ENCODE measurements around the gene F2.

F2 gene

GRCh38 chr11:46695345-46696211 lies 23.4 kb upstream of the F2 start:
- DNase-seq (ENCODE audit: insufficient read length, low spot score) = no peak
- FAIRE-seq = no peak
- TF ChIP-seq CTCF (IDR thresholded peaks at IDR 0.05; ENCODE audit: insufficient read depth, missing control alignments) = no peak

- FAIRE-seq (no peak), DNase-seq (ENCODE audit: insufficient read length, low spot score) (no peak)
- no peak for TF ChIP-seq CTCF (IDR thresholded peaks at IDR 0.05; ENCODE audit: insufficient read depth, missing control alignments)
Measured at GRCh38 chr11:46696212-46696558, 22.8 kb upstream of the F2 start.

DNA sequence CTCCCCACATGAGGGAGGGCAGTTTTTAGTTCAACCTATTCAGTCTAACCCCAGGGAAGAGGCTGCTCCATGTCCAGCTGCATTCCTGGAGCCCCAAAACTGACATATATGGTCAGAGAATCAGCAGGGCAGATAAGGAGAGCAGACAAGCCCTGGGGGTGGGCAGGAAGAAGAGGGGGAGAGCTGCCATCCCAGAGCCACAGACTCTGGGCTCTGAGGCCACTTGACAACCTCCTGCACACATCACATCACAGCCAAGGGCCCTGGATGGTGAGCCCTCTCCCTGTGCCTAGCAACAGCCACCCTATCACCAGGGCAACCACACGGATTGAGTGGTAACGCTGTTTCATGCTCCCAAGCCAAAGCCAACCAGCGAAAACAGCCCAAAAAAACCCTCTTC lies 21.7 kb upstream of the F2 start:
- FAIRE-seq = no peak
- no peak for TF ChIP-seq CTCF (IDR thresholded peaks at IDR 0.05; ENCODE audit: insufficient read depth, missing control alignments)
- no peak for DNase-seq (ENCODE audit: insufficient read length, low spot score)

GRCh38 chr11:46697723-46698122 lies 21.3 kb upstream of the F2 start:
- FAIRE-seq (no peak), DNase-seq (ENCODE audit: insufficient read length, low spot score) (no peak)
- TF ChIP-seq CTCF (IDR thresholded peaks at IDR 0.05; ENCODE audit: insufficient read depth, missing control alignments) = no peak

GRCh38 chr11:46698597-46698996 lies 20.4 kb upstream of the F2 start:
- DNase-seq (ENCODE audit: insufficient read length, low spot score) (no peak), FAIRE-seq (no peak)
- no peak for TF ChIP-seq CTCF (IDR thresholded peaks at IDR 0.05; ENCODE audit: insufficient read depth, missing control alignments)

GRCh38 chr11:46700241-46701077 lies 18.6 kb upstream of the F2 start, which contains the start of the genes ARHGAP1 and ZNF408:
TSS of gene ARHGAP1 (minus strand) at chr11:46700619. CDS start at chr11:46696107, 4,512 bp downstream.
TSS of gene ZNF408 (plus strand) at chr11:46701031. CDS start at chr11:46701048, 17 bp downstream.
- no peak for FAIRE-seq
- peak; percentile 84 for DNase-seq (ENCODE audit: insufficient read length, low spot score)
- no peak for TF ChIP-seq CTCF (IDR thresholded peaks at IDR 0.05; ENCODE audit: insufficient read depth, missing control alignments)

Data from D721Med (cell line).